Amygdala (tissue), 56 donors: ENCODE data around the gene CELSR1.

Source experiments
- DNase-seq, 56 donors: peaks; one replicate each; lab custom pipeline; 2025; lab: John Stamatoyannopoulos, UW

CELSR1 gene

DNA sequence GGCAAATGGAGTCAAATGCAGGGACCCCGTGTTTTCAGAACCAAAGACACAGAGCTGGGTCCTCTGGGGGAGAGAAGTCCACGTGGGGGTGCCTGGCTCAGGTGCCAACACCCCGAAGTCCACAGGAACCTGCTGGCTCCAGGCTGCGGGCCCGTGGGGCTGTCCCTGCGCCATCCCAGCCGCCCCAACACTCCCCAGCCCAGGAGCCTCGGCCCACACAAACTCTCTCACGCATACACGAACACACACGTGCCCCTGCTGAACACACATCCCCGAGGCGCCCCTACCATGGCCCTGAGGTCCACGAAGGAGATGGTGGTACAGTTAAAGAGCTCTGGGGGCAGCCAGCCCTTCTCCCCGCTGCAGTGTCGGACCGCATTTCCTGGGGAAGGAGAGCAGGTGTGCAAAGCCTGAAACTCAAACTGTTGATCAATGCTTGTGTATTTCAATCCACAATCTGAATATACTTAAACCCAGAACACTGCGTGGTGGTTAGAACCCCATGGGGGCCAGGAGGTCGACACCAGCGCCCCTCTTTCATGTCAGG lies 147.2 kb downstream of the CELSR1 start:
- DNase-seq = peak in 1 of 56 donors; percentile 1

- DNase-seq = no peak
Measured at GRCh38 chr22:46389081-46389480, 148.3 kb downstream of the CELSR1 start.

GRCh38 chr22:46388647-46389046 lies 148.8 kb downstream of the CELSR1 start:
- DNase-seq = no peak

- no peak for DNase-seq
Measured at GRCh38 chr22:46387748-46388147, 149.7 kb downstream of the CELSR1 start.

GRCh38 chr22:46386312-46386711 lies 151.1 kb downstream of the CELSR1 start:
- no peak for DNase-seq

DNA sequence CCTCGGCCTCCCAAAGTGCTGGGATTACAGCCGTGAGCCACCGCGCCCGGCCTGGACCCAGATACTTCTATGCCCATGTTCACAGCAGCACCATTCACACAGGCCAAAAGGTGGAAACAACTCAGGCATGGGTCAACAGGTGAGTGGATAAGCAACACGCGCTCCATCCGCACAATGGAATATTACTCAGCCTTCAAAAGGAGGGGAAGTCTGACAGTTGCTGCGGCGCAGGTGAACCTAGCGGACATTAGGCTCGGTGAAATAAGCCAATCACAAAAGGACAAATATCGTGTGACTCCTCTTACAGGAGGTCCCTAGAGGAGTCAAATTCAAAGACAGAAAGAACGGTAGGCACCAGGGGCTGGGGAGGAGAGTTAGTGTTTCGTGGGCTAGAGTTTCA lies 154.9 kb downstream of the CELSR1 start:
- no peak for DNase-seq

DNA sequence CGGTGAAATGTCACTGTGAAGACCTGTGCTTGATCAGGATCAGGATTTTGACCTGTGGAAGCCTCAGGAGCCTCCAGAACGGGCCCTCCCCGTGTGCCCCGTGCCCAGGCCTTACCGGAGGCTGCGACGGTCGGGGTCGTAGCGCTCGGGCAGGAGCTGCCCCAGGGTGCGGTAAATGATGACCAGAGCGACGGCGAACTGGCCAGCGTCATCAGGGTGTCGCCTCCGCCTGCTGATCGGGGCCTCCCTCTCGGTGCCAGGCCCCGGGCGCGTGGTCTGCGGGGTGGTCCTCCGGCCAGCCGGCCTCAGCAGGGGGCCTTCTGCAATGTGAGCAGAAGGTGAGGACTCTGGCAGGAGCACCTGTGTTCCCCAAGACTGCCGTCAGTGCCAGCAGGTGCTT lies 155.7 kb downstream of the CELSR1 start:
- DNase-seq = no peak

DNA sequence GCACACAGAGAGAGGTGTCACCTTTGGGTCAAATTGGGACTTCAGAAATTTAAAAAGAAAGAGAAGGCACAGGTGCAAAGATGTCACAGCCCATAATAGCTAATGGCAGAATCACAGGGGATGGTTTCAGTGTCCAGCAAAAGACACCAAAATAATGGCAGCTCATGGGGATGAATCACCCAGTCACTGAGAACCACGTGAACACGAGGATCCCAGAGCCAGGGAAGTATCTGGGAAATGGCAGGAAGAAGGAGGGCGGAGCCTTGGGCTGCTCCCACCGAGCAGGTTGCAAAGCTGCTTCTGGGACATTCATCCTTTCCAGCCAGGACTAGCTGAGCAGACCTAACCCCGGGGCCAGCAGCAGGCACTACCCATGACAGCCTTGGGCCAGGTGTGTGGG lies 156.3 kb downstream of the CELSR1 start:
- no peak for DNase-seq

GRCh38 chr22:46380581-46380980 lies 156.8 kb downstream of the CELSR1 start:
- DNase-seq = no peak

GRCh38 chr22:46380069-46380468 lies 157.4 kb downstream of the CELSR1 start:
- no peak for DNase-seq

DNA sequence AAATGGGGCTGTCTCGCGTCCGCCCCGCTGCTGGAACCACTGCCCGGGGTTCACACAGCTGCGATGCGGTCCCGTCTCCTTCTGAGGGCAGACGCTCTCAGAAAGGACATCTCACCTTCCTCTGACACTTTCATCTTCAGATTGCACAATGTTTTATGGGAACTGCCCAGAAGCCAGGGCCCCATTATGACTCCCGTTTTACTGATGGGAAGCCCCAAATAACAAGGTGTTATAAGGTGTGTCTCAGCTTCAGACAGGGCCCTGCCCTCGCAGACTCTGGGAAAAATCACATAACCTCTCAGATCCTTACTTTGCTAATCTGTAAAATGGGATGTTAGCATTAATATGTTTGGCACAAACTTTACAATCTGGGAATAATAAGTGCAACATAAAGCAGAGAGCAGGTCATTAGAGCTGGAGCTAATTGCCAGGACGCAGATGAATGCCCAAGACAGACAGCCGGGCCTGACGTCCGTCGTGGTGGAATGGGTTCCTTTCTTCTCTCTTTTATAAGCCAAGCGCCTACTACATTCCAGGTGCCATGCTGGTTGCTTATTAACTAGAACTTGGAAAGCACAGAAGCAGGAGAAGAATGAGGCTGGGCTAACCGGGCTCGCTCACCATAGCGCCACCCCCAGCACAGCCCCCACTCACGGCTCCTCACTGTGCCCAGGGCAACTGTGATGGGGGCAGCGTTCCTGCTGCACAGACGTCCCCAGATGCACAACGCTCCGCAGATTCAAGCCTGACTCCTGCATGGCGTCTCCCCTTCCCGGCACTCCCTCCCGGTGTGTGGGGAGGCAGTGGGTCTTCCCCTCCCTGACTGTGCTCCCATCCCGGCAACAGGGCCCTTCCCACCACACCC lies 158.1 kb downstream of the CELSR1 start:
- DNase-seq = no peak

- DNase-seq = no peak
Measured at GRCh38 chr22:46378426-46379065, 158.9 kb downstream of the CELSR1 start.

DNA sequence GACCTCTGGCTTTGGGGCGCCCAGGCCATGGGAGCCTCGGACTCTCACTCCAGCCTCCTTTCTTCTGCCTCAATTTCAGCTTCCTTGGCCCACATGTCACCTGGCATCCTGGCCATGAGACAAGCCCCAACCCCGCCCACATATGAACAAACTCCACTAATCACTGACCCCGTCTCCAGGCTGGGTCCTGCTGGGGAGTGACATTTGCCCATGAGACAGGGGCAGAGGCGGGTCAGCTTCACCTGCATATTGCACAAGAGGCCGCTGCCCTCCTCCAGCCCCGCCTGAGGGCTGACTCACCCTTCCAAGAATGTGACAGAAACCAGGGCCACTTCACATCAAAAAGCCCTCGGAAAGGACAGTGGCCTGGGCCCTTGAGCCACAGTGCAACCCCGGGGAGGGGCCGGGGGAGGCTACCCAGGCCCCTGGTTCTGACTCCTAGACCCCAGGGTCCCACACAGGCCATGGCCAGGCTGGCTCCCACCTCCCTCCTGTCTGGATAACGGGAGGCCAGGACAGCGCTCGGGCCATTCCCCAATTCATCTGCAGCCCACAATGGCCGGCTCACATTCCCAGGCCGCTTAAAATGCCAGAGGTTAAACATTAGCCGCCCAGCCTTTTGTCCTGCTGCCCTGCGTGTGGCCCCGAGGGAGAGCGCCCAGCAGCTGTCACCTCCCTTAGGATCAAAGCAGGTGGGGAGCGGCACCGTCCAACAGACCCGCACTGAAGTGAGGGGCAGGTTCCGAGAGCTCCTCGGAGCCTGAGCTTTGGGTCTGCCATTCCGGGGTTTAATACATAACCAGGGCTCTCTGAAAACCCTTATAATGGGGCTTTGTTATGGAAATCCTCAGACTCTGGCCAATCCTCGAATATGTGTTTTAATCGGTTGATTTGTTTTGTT lies 159.6 kb downstream of the CELSR1 start:
- DNase-seq = no peak

- no peak for DNase-seq
Measured at GRCh38 chr22:46376908-46377524, 160.4 kb downstream of the CELSR1 start.

DNA sequence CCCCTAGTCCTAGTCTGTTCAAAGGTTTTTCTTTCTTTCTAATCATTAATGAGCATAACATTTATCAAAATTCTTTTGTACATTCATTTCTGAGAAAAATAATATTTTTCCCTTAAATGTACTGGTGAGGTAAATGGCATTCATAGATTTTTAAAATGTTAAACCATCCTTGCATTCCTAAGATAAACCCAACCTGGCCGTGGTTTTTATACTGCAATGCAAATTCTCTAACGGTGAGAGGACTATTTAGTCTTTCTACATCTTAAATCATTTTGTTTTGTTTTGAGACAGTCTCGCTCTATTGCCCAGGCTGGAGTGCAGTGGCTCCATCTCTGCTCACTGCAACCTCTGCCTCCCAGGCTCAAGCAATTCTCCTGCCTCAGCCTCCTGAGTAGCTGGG lies 161.3 kb downstream of the CELSR1 start:
- no peak for DNase-seq

DNA sequence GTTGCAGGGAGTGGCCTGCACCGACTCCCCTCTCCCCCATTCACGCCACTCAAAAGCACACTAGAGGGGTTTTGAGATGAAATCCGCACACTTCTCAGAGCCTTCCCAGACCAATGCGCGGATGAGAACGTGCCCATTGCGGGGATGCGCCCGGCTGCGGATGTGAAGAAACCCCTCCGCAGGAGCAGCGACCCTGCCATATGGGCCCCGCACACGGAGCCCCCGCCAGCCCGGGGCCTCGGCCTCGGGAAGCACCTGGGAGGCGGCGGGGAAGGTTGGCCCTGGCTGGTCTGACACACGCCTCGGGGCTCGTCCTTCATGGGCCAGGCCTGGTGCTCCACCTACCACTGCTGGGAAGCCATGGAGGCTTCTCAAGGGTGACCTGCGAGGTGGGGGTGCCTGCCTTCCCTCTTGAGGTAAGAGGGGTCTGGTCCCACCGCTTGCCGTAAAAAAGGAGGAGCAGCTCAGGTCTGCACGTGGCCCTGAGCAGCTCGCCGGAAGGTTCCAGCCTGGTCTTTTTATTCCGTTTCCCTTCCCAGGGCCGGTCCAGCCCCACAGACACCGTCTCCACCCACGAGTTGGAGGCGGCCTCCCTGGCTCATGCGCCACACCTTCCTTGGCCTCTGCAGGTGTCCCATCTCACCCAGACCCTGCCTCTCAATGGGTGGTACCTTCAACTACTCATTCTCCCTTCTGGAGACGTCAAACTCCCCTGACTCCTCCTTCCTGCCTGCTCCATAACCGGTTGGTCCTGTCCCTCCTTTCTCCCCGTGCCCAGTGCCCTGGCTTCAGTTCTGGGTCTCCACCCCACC lies 162.6 kb downstream of the CELSR1 start:
- DNase-seq = no peak

DNA sequence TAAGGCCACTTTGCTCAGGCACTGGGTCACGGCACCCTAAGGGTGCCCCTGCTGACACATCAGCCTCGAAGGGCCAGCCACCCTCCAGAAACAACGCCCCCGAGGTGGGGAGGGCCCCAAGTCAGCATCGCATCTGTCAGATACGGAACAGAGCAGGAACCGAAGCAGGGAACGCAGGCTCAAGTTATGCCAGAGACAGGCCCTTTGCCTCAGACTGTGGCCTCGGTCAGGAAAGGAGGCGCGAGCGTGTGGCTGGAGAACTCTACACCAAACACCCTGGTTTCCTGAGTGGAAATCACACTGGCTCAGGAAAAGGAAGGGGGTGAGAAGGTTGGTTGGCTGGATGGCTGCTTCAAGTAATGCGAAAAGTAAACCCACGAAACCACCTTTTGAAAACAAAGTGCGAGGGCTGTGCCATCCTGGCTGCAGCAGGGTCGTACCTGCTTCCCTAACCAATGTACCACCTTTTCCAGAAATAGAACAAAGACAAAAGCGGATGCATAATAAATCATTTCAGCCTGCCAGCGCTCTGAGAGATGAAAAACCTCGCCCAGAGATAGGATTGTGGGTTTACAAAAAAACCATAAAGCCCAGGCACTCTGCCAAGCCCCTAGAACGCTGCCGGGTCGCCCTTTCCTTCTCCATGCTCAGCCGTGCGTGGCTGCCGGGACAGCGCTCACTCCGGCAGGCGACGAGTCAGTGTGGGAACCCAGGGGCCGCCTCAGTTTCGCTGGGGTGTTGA lies 163.3 kb downstream of the CELSR1 start:
- DNase-seq = no peak

- no peak for DNase-seq
Measured at GRCh38 chr22:46373159-46373558, 164.3 kb downstream of the CELSR1 start.

DNA sequence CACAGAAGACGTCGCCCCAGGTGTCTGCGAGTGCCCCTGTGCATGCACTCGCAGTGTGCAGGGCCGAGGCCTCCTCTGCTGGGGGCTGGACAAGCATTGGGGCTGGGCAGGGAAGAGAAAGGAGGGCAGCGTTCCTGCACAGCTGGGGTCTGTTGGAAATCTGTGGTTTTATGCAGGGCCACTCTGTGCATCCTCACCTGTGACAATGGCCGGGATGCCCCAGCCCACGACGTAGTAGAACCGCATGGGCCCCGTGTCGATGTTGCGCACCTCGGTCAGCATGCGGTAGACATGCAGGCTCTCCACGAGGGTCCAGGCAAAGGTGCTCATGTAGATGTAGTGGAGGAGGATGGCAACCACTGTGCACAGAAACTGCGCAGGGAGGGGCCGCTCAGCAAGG lies 164.7 kb downstream of the CELSR1 start:
- no peak for DNase-seq
